Mucosa of descending colon (tissue), 3 donors: ENCODE measurements around the gene PRKACB. TPM values are rescaled to one million over a fixed set of nuclear protein-coding genes. Genes with fewer than 3 reads are reported as not detected.
"Not testable (repeated sequence)": the region's sequence is repeated elsewhere in the genome, so short reads cannot be mapped to it uniquely, and the experiment has no call there.

Source experiments
- ATAC-seq: fragments of 200-7000 bp; cut with Tn5 transposase; one replicate; pipeline ENCODE4 v1.9.1; 2020; ENCODE audit warnings: mild to moderate bottlenecking, moderate library complexity
- DNase-seq, 3 donors: peaks; one replicate each; pipeline ENCODE4 v3.0.0-alpha.2; 2020
- H3K36me3 ChIP-seq: fragments of 200-600 bp; one replicate; pipeline ENCODE4 v1.8.0; 2021; ENCODE audit warnings: low read depth, mild to moderate bottlenecking
- H3K4me1 ChIP-seq: fragments of 200-600 bp; one replicate; pipeline ENCODE4 v1.8.0; 2021; ENCODE audit warnings: low read depth, mild to moderate bottlenecking
- H3K4me3 ChIP-seq: fragments of 200-600 bp; one replicate; pipeline ENCODE4 v1.8.0; 2021; ENCODE audit warnings: mild to moderate bottlenecking
- H3K9me3 ChIP-seq: fragments of 200-600 bp; one replicate; pipeline ENCODE4 v1.8.0; 2021; ENCODE audit warnings: mild to moderate bottlenecking
- CTCF ChIP-seq: fragments of 200-600 bp; IDR thresholded peaks from one replicate; pipeline ENCODE4 v1.8.0; 2022; ENCODE audit warnings: antibody characterized with exemption, mild to moderate bottlenecking
- intact Hi-C, 2 donors: fragments of 100-400 bp; cut with DNase I in 1 of 2; cut with micrococcal nuclease in 1 of 2; formaldehyde crosslinking; loops; one replicate each; pipeline versions ENCODE4 v1.11.0 to v1.11.1; 2022; cut with DNase I, micrococcal nuclease
- total RNA-seq, 3 donors: library from RNA; stranded (reverse); fragmentation: NEBNext Ultra II Directional in 2 of 3; extraction: Animal tissue kit (Norgen Biotek cat#: 25700) in 2 of 3; gene quantifications; one replicate each; pipeline versions ENCODE4 v1.2.1 to v1.2.4, GENCODE V29; 2021 to 2023
- donor health status: DM: no; HTN: no; CAD: no; lungs with moderate emphysema.
- donor health status: DM: no; HTN: no; CAD: no.
- donor health status: DM: no; HTN: yes; CAD: no.

The PRKACB gene
- total RNA-seq, 3 donors from 2014 or later = 91.0 to 155 (median 99.3) TPM

- peak; percentile 74 for ATAC-seq
- Histone ChIP-seq H3K9me3 (no peaks in the 10 kb centered on the region), H3K4me3 (no peak overlapping the region), H3K36me3 (no peaks in the 10 kb centered on the region), H3K4me1 (no peaks in the 10 kb centered on the region)
- no peak for DNase-seq
- intact Hi-C loops = no loop called here
- TF ChIP-seq CTCF = no peak
These were observed 73.2 kb downstream of the PRKACB start for GRCh38 chr1:84217239-84217638.

DNA sequence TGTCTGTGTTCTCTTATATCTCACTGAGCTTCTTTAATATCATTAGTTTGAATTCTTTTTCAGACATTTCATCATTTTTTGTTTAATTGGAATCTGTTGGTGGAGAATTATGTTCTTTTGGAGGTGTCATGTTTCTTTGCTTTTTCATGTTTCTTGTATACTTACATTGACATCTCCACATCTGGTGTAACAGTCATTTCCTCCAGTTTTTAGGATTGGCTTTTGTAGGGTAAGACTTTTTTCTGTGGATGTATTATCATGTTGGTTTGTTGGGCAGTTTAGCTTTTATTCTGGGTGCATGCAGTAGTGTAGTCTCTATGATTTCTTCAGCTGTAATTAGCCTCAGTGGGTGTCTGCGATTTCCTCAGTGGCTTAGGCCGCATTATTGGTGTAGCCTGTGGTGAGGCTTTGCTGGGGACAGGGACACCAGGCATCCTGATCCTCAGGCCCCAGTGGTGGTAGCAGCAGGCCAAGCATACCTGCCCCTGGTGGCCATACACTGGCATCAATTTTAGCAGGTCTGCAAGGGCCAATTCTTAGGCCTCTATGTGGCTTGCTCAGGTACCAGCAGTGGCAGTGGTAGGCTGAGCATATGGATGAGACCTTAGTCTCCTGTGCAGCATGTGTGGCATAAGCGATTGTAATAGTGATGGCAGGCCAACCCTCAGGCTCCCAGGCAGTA is 79.8 kb downstream of the PRKACB start:
- no peak for DNase-seq
- H3K4me1 ChIP-seq = no peaks in the 10 kb centered on the region
- peak; percentile 24 for ATAC-seq
- no peaks in the 10 kb centered on the region for H3K9me3 ChIP-seq
- intact Hi-C loops = no loop called here
- H3K36me3 ChIP-seq = no peaks in the 10 kb centered on the region
- TF ChIP-seq CTCF = no peak
- H3K4me3 ChIP-seq = no peak overlapping the region

GRCh38 chr1:84224905-84225304 is 80.8 kb downstream of the PRKACB start:
- intact Hi-C loops = no loop called here
- ATAC-seq = peak; percentile 14
- no peak for TF ChIP-seq CTCF
- no peak for DNase-seq
- Histone ChIP-seq H3K9me3 (no peaks in the 10 kb centered on the region), H3K4me1 (no peaks in the 10 kb centered on the region), H3K36me3 (no peaks in the 10 kb centered on the region), H3K4me3 (no peak overlapping the region)

GRCh38 chr1:84225646-84226045 is 81.6 kb downstream of the PRKACB start:
- intact Hi-C loops = no loop called here
- Histone ChIP-seq H3K4me3 (no peak overlapping the region), H3K4me1 (no peaks in the 10 kb centered on the region), H3K36me3 (no peaks in the 10 kb centered on the region), H3K9me3 (no peaks in the 10 kb centered on the region)
- DNase-seq (no peak), ATAC-seq (peak; percentile 25)
- no peak for TF ChIP-seq CTCF

DNA sequence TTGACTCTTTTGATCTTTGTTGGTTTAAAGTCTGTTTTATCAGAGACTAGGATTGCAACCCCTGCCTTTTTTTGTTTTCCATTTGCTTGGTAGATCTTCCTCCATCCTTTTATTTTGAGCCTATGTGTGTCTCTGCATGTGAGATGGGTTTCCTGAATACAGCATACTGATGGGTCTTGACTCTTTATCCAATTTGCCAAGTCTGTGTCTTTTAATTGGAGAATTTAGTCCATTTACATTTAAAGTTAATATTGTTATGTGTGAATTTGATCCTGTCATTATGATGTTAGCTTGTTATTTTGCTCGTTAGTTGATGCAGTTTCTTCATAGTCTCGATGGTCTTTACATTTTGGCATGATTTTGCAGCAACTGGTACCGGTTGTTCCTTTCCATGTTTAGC is 88.6 kb downstream of the PRKACB start:
- H3K4me1 ChIP-seq, H3K9me3 ChIP-seq, DNase-seq, H3K4me3 ChIP-seq, H3K36me3 ChIP-seq, ATAC-seq, intact Hi-C loops: not testable (repeated sequence)

GRCh38 chr1:84236256-84236655 is 92.2 kb downstream of the PRKACB start:
- Histone ChIP-seq H3K36me3 (no peaks in the 10 kb centered on the region), H3K4me1 (no peaks in the 10 kb centered on the region), H3K4me3 (no peak overlapping the region), H3K9me3 (no peaks in the 10 kb centered on the region)
- DNase-seq (no peak), ATAC-seq (no peak)
- intact Hi-C loops = no loop called here
- TF ChIP-seq CTCF = no peak
